GM23248 (cell line): ENCODE results near the gene TNFSF13.

ENCODE experiments used
- EZH2 ChIP-seq: fragments of 200-600 bp; sonication (generic); IDR thresholded peaks from 2 replicates; pipeline ENCODE4 v1.6.1; 2018; ENCODE audit warnings: antibody characterized with exemption, mild to moderate bottlenecking; ENCODE audit not compliant: insufficient read depth, poor library complexity, severe bottlenecking
- EZH2phosphoT487 ChIP-seq: fragments of 200-600 bp; sonication (generic); IDR thresholded peaks from 2 replicates; pipeline ENCODE4 v1.6.1; 2018; ENCODE audit warnings: antibody characterized with exemption, moderate library complexity, mild to moderate bottlenecking, low read depth; ENCODE audit not compliant: insufficient read depth

- TF ChIP-seq EZH2phosphoT487, result no peak
- TF ChIP-seq EZH2, result no peak
Observed at GRCh38 chr17:7593296-7593695, 34.7 kb downstream of the TNFSF13 start.
